ENCODE data around the gene DCLK1.

DCLK1 gene

DNA sequence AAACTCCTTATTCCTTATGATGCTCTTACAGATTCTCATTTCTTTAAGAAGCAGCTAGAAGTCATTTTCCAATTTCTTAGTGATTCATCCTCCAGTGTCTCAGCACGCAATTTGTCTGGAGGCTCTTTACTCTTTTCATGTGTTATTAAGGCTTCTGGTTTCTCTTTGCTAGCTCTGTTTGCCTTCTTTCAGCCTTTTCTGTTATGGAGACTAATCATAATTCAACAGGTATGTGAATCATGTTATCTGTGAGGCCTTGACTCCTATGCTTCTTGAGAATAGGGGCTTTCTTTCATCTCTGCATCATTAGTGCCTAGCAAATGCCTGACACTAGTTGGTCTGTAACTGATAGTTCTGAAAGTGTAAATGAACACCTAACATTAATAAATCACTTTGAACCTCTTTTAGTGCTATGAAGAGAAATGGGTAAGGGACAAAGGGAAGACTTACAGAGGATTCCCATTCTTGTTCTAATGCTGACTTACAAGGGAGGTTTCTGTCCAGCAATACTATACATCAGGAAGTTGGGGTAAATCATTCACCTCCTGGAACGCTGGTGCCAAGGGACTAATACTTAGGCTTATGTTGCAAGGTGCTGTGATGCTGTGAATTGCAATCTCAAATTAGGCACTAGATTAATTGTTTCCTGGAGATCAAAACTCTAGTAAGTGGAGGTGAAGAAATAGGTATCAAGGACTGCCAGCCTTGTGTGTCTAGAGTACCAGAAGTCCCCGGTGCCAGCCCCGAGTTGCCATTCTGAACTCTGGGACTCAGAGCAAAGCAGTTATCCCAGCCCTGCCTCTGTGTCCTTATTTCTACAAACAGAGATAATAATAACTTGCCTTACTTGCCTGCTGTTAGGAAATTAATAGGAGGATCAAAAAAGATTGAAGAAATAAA, 265.6 kb downstream of the DCLK1 start:
- 100% methylated on average over 2 to 3 of the region's 4 CpGs for WGBS, 2 experiments (ENCODE audit: insufficient coverage in 2 of 2)
- no peaks in the 10 kb centered on the region for H3K36me3 ChIP-seq (ENCODE audit: control insufficient read depth, insufficient read depth, low read length)
- no peaks in the 10 kb centered on the region for H3K9me3 ChIP-seq (ENCODE audit: control insufficient read depth, low read length)
- no peak overlapping the region for H3K4me3 ChIP-seq (ENCODE audit: extremely low read depth, insufficient read depth, low read length, poor library complexity, severe bottlenecking)
- H3K27ac ChIP-seq (ENCODE audit: low read depth, low read length, severe bottlenecking), result no peak overlapping the region
- no peaks in the 10 kb centered on the region for H3K4me1 ChIP-seq (ENCODE audit: control insufficient read depth, insufficient read depth, low read length, poor library complexity, severe bottlenecking)

DNA sequence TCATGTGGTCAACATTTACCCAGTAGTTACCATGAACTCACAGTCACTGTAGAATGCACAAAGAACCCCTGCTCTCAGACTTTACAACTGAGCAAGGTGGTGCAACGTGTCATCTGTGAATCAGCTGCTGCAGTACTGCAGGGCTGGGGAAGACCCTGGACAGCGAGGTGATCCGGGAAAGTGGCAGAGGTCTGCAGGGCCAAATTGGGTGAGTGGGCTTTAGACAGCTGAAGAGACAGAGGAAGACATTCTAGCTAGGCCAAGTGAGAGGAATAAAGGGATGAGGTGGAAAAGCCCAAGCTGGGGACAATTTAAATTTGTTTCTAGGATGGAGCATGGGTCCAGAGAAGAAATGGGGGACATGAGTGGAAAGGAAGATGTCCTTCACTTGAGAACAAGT, 270.5 kb downstream of the DCLK1 start:
- 87 to 91% methylated on average over 3 of the region's 3 CpGs for WGBS, 2 experiments (ENCODE audit: insufficient coverage in 2 of 2)
- Histone ChIP-seq H3K4me1 (ENCODE audit: control insufficient read depth, insufficient read depth, low read length, poor library complexity, severe bottlenecking) (peaks cover 18% of the 10 kb centered on the region), H3K36me3 (ENCODE audit: control insufficient read depth, insufficient read depth, low read length) (no peaks in the 10 kb centered on the region)

DNA sequence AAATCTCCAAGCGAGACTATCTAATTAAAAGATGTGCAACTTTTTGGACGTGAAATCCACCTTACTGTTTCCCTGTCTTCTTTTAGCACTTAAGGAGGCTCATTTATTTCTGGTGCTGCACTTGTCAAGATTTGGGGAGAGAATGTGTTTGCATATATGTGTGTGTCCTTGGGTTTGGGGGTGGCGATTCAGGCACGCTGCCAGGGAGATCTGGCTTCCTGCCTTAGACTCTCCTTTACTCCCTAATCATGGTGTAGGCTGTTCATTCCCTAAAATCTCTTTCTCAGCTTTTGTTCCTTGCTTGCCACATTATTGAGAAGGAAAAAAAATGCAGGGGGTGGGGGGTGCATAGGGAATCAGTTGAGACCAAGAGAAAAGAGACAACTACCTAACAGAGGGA, 271.2 kb downstream of the DCLK1 start:
- no CpG with 5 or more reads among the region's 4 CpGs for WGBS, 2 experiments (ENCODE audit: insufficient coverage in 2 of 2)
- H3K4me3 ChIP-seq (ENCODE audit: extremely low read depth, insufficient read depth, low read length, poor library complexity, severe bottlenecking), result no peak overlapping the region
- no peak overlapping the region for H3K27ac ChIP-seq (ENCODE audit: low read depth, low read length, severe bottlenecking)
- H3K4me1 ChIP-seq (ENCODE audit: control insufficient read depth, insufficient read depth, low read length, poor library complexity, severe bottlenecking), result peaks cover 23% of the 10 kb centered on the region
- H3K9me3 ChIP-seq (ENCODE audit: control insufficient read depth, low read length), result no peaks in the 10 kb centered on the region
- no peaks in the 10 kb centered on the region for H3K36me3 ChIP-seq (ENCODE audit: control insufficient read depth, insufficient read depth, low read length)

More for the DNA sequence above, 270.5 kb downstream of the DCLK1 start:
- H3K9me3 ChIP-seq (ENCODE audit: control insufficient read depth, low read length), result no peaks in the 10 kb centered on the region
- no peak overlapping the region for H3K27ac ChIP-seq (ENCODE audit: low read depth, low read length, severe bottlenecking)
- no peak overlapping the region for H3K4me3 ChIP-seq (ENCODE audit: extremely low read depth, insufficient read depth, low read length, poor library complexity, severe bottlenecking)

DNA sequence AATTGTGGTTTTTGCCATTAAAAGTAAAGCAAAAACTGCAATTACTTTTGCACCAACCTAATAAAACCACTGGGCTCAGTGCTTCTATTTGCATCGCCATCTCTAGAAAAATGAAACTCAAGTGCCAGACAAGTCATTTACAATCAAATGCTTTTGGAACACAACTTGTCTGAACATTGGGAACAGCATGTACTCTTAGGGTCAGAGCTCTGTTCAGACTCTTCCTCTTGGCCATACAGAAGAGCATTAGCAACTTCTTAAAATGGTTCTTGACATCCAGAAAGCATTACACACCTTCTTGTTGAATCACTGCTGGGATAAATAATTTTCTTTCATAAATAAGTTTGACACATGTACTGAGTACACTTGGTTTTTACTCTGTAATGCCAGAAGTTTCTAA, 272.5 kb downstream of the DCLK1 start:
- no peaks in the 10 kb centered on the region for H3K9me3 ChIP-seq (ENCODE audit: control insufficient read depth, low read length)
- H3K4me3 ChIP-seq (ENCODE audit: extremely low read depth, insufficient read depth, low read length, poor library complexity, severe bottlenecking), result no peak overlapping the region
- WGBS, 2 experiments (ENCODE audit: insufficient coverage in 2 of 2), result 80 to 100% methylated on average over 1 of the region's 1 CpG
- no peak overlapping the region for H3K27ac ChIP-seq (ENCODE audit: low read depth, low read length, severe bottlenecking)
- no peaks in the 10 kb centered on the region for H3K36me3 ChIP-seq (ENCODE audit: control insufficient read depth, insufficient read depth, low read length)
- H3K4me1 ChIP-seq (ENCODE audit: control insufficient read depth, insufficient read depth, low read length, poor library complexity, severe bottlenecking), result peaks cover 33% of the 10 kb centered on the region

DNA sequence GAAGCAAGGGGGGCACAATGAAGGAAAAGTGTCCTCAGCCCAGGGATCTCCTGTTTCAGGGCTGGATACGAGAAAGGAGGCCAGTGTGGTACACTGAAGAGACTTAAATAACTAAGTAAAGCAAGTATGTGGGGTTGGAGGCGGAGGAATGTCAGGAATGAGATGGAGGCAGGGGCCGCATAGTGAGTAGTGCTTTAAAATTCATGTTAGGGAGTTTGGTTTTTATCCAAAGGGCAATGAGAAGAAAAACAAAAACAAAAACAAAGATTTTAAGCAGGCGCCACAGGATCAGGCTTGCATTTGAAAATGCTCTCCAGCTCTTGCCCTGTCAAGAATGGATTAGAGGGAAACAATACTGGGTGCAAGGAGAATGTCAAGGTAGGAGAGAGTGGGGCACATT, 273.4 kb downstream of the DCLK1 start:
- H3K4me3 ChIP-seq (ENCODE audit: extremely low read depth, insufficient read depth, low read length, poor library complexity, severe bottlenecking), result no peak overlapping the region
- no peaks in the 10 kb centered on the region for H3K9me3 ChIP-seq (ENCODE audit: control insufficient read depth, low read length)
- peak overlapping the region; percentile 68 for H3K27ac ChIP-seq (ENCODE audit: low read depth, low read length, severe bottlenecking)
- no peaks in the 10 kb centered on the region for H3K36me3 ChIP-seq (ENCODE audit: control insufficient read depth, insufficient read depth, low read length)
- H3K4me1 ChIP-seq (ENCODE audit: control insufficient read depth, insufficient read depth, low read length, poor library complexity, severe bottlenecking), result peaks cover 35% of the 10 kb centered on the region
- WGBS, 2 experiments (ENCODE audit: insufficient coverage in 2 of 2), result 23 to 35% methylated on average over 4 of the region's 4 CpGs

DNA sequence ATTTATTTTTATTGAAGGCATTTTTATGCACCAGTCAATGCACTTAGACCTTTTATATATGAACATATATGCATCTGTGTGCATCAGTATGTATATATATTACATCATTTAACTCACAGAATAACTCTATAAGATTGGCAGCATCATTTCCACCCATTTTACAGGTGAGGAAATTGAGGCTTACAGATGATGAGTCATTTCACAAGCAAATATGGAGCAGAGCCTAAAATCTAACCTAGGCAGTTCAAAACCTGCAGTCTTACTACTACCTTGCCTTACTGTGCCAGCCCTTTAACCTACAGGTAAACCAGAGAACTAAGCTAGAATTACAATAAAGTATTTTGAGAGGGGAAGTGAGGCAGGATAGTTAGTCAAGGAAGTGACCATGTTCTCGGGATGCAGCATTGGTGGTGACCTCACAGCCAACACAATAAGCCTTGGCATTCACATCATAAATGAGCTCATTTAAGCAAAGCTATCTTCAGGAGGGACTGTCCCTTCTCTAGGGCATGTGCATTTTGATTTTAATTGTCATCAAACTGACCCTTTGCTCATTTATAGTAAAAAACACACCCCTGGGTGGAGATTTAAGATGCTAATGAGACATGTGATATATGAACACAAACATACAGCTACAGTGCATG, 274.3 kb downstream of the DCLK1 start:
- Histone ChIP-seq H3K4me3 (ENCODE audit: extremely low read depth, insufficient read depth, low read length, poor library complexity, severe bottlenecking) (no peak overlapping the region), H3K27ac (ENCODE audit: low read depth, low read length, severe bottlenecking) (peak overlapping the region; percentile 68), H3K9me3 (ENCODE audit: control insufficient read depth, low read length) (no peaks in the 10 kb centered on the region), H3K4me1 (ENCODE audit: control insufficient read depth, insufficient read depth, low read length, poor library complexity, severe bottlenecking) (peaks cover 40% of the 10 kb centered on the region), H3K36me3 (ENCODE audit: control insufficient read depth, insufficient read depth, low read length) (no peaks in the 10 kb centered on the region)
- WGBS, 2 experiments (ENCODE audit: insufficient coverage in 2 of 2), result 80% methylated on average over 1 of the region's 1 CpG; no CpG with 5 or more reads in 1 of the 2 experiments

DNA sequence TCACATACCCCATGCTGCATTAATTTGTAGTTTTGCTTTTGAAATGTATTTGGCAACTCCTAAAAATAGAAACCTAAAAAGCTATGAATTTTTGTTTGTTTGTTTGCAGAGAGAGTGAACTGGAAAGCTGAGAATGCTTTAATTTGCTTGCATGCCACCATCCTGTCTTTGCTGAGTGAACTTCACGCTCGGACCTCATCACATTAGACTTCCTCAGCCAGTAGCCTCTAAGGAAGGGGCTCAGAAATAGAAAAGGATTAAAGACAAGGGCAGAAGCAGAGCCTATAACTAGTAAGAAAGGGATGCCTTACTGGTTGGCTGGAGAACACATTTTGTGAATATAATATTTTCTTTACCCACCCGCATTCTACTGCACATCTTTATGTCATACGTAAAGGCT, 275.1 kb downstream of the DCLK1 start:
- Histone ChIP-seq H3K36me3 (ENCODE audit: control insufficient read depth, insufficient read depth, low read length) (no peaks in the 10 kb centered on the region), H3K4me1 (ENCODE audit: control insufficient read depth, insufficient read depth, low read length, poor library complexity, severe bottlenecking) (peaks cover 42% of the 10 kb centered on the region), H3K4me3 (ENCODE audit: extremely low read depth, insufficient read depth, low read length, poor library complexity, severe bottlenecking) (no peak overlapping the region), H3K9me3 (ENCODE audit: control insufficient read depth, low read length) (no peaks in the 10 kb centered on the region), H3K27ac (ENCODE audit: low read depth, low read length, severe bottlenecking) (peak overlapping the region; percentile 18)
- WGBS, 2 experiments (ENCODE audit: insufficient coverage in 2 of 2), result 20% methylated on average over 1 of the region's 4 CpGs; no CpG with 5 or more reads in 1 of the 2 experiments

DNA sequence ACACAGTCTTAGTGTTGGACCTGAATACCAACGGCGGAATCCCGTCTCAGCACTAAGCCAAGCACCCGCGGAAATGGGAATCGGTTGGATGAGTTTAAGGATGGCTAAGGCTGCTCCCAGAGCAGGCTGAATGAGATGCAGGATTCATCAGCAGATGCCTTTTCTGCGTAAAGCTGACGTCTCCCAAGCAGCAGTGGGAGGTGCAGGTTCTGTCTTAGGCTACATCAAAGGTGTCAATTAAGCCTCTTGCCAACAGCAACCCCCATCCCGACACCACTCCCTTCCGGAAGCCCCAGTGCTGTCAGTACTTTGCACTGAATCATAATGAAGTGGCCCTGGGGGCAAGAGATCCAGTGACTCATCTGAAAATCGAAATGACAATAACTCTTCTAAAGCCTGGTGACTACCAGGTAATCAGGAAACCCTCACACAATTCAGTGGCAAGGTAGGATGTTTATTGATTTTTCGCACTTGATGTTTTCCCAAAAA, 275.6 kb downstream of the DCLK1 start:
- H3K4me1 ChIP-seq (ENCODE audit: control insufficient read depth, insufficient read depth, low read length, poor library complexity, severe bottlenecking), result peaks cover 44% of the 10 kb centered on the region
- H3K4me3 ChIP-seq (ENCODE audit: extremely low read depth, insufficient read depth, low read length, poor library complexity, severe bottlenecking), result peak overlapping the region; percentile 21
- H3K9me3 ChIP-seq (ENCODE audit: control insufficient read depth, low read length), result no peaks in the 10 kb centered on the region
- H3K27ac ChIP-seq (ENCODE audit: low read depth, low read length, severe bottlenecking), result no peak overlapping the region
- no peaks in the 10 kb centered on the region for H3K36me3 ChIP-seq (ENCODE audit: control insufficient read depth, insufficient read depth, low read length)
- 0 to 6% methylated on average over 6 to 9 of the region's 12 CpGs for WGBS, 2 experiments (ENCODE audit: insufficient coverage in 2 of 2)

DNA sequence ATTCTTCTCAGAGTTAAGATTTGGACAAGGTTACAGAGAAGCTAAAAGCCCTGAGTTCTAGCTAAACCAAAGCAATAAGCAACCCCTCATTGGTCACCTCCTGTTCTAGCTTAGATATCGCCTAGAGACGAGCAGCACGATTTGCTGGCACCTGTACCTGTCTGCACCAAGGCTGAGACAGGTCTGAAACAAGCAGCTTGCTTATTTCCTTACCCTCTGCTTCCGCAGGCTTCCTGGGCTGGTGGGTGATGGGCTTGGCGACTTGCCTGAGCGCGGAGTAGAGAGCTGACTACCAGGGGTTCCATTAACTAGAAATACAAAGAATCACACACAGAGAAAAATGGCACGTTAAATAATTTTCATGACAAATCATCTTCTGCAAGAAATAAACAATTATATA, 276.9 kb downstream of the DCLK1 start:
- Histone ChIP-seq H3K27ac (ENCODE audit: low read depth, low read length, severe bottlenecking) (no peak overlapping the region), H3K36me3 (ENCODE audit: control insufficient read depth, insufficient read depth, low read length) (no peaks in the 10 kb centered on the region), H3K4me1 (ENCODE audit: control insufficient read depth, insufficient read depth, low read length, poor library complexity, severe bottlenecking) (peaks cover 44% of the 10 kb centered on the region), H3K9me3 (ENCODE audit: control insufficient read depth, low read length) (no peaks in the 10 kb centered on the region), H3K4me3 (ENCODE audit: extremely low read depth, insufficient read depth, low read length, poor library complexity, severe bottlenecking) (peak overlapping the region; percentile 21)
- WGBS, 2 experiments (ENCODE audit: insufficient coverage in 2 of 2), result 67% methylated on average over 3 of the region's 8 CpGs; no CpG with 5 or more reads in 1 of the 2 experiments

DNA sequence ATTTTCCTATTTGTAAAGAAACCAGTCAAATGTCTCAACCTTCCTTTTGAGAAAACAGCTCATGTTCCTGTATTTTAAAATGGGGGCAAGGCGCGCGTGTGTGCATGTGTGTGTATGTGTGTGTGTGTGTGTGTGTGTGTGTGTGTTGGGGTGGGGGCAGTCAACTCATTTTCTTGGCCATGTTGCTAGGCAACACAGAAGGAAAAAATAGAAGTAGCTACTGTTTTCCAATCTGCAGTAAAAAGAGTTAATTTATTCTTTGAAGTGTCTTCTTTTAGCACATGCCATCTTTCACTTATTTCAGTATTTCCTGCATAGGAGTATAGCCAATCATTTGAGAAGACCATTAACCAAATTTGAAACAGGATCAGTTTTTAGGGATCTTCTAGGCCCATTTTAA, 279.3 kb downstream of the DCLK1 start:
- Histone ChIP-seq H3K9me3 (ENCODE audit: control insufficient read depth, low read length) (no peaks in the 10 kb centered on the region), H3K4me1 (ENCODE audit: control insufficient read depth, insufficient read depth, low read length, poor library complexity, severe bottlenecking) (peaks cover 37% of the 10 kb centered on the region), H3K36me3 (ENCODE audit: control insufficient read depth, insufficient read depth, low read length) (no peaks in the 10 kb centered on the region), H3K4me3 (ENCODE audit: extremely low read depth, insufficient read depth, low read length, poor library complexity, severe bottlenecking) (no peak overlapping the region), H3K27ac (ENCODE audit: low read depth, low read length, severe bottlenecking) (no peak overlapping the region)
- WGBS, 2 experiments (ENCODE audit: insufficient coverage in 2 of 2), result 88% methylated on average over 3 of the region's 3 CpGs; no CpG with 5 or more reads in 1 of the 2 experiments
